IPS DF 4.7 (cell line): ENCODE results near the gene FAM241B.

Source experiments
- DNase-seq: peaks from one replicate; pipeline ENCODE4 v3.0.0-alpha.2; 2013; ENCODE audit warnings: low spot score; ENCODE audit errors: extremely low read depth

Gene FAM241B

GRCh38 chr10:69647819-69648218, 17.8 kb downstream of the FAM241B start:
- DNase-seq: no peak

DNA sequence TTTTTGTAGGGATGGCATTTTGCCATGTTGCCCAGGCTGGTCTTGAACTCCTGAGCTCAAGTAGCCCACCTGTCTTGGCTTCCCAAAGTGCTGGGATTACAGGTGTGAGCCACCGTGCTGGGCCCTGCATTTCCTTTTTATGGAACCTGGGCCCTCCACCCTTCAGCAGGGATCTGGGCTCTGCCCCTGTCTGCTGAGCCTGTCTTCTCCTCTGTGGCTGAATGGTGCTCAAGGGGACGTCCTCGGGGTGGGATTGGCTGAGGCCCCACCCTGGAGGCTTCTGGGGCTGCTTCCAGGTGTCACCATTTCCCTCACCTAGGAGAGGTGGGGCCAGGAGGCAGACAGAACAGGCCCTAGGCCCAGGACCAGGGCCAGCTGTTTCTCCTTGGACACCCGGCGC, 18.4 kb downstream of the FAM241B start:
- no peak for DNase-seq

DNA sequence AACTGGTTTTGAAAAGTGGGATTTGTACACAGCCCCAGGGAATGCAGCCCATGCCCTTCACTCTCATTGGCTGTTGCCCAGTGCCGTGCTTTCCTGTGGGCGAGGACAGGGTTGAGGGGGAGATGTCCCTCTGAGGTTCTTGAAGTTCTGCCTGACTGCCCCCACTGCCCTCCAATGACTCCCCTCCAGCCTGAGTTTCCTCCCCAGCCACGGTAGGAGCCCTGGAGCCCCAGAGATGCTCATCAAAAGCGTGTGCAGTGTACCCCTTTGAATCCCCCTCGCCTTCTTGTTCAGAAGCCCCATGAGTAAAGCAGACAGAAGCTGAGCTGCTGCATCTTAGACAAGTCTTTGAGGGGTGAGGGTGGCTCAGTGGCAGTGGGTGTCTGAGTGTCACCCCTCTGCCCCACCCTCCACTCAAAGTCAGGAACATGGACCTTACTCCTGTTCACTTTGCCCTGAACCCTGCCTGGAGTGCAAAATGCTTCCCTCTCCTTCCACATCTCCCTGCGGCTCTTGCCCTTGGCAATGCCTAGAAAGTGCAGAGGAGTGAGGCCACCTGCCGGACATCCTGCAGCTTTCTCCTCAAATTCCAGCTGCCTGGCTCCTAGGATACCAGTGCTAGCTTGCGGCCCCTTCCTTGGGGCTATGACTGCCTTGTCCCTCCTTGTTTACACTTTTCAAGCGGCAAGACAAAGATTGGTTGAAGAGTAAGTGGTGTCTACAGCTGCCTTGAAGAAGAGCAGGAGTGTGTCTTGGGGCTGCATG, 19.9 kb downstream of the FAM241B start:
- DNase-seq: no peak

- no peak for DNase-seq
These were observed 20.7 kb downstream of the FAM241B start for GRCh38 chr10:69650589-69651261.

- DNase-seq: no peak
These were observed 21.3 kb downstream of the FAM241B start for GRCh38 chr10:69651362-69651761.

GRCh38 chr10:69652111-69652856, 22.2 kb downstream of the FAM241B start:
- DNase-seq: no peak

GRCh38 chr10:69652857-69653199, 22.8 kb downstream of the FAM241B start:
- DNase-seq: no peak

GRCh38 chr10:69653561-69653960, 23.5 kb downstream of the FAM241B start:
- no peak for DNase-seq

- no peak for DNase-seq
These were observed 25.2 kb downstream of the FAM241B start for GRCh38 chr10:69655124-69655867.

GRCh38 chr10:69655868-69656555, 26.0 kb downstream of the FAM241B start:
- DNase-seq: no peak

DNA sequence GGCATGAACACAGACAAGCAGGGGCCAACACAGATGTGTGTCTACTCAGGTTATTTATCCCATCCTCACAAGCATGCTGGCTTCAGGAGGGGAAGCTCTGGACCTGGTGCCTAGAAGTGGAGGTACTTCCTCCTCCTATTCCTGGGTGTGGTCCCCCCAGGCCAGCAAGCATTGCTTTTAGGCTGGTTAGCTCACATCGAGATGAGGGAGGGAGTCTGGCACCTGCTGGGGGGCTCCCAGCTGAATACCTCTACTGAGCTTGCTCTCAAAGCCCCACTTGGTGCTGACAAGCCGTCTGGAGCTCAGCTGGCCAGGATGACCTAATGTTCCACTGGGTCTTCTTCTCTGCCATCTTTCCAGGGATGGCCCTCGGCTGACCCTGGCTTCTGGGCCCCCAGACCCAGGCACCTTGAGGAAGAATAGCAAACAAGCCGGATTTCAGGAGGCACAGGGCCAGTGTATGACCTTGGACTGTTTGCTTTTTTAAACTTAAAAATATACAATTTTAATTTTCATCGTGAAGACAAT, 26.8 kb downstream of the FAM241B start:
- DNase-seq: no peak

DNA sequence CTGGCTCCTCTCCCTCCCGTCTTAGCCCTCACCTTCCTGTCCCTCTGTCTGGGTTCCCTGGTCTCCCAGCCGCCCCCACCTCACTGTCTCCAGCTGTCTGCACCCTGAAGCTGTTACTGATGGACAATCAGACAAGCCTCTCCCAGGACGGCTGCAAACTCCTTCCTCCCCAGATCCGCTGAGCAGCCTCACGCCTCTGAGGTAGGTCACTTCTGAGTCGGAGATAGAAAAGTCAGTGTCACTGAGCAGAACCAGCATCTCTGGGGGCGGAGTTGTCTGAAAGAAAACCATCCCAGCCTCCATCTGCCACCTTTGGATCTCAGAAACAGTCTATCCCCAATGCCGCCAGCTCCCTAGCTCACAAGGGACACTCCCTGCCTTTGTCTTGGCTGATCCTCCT, 27.4 kb downstream of the FAM241B start:
- no peak for DNase-seq

DNA sequence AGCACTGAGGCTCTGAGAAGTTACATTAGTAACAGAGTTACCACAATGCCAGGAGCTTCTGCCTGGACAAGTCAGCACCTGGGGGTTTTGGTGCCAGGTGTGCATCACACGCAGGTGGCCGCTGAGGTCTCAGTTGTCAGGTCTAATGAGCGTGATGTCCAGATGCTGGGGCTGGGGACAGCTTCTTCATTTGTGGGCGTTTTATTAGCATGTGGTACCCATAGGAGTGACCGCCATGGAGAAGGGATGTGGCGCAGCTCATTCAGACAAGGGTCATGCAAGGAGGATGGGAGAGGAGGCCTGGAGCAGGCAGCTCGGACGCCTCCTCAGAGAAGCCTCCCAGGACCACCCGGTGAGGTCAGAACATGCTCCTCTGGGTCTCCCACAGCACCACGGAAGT, 27.8 kb downstream of the FAM241B start:
- DNase-seq: no peak

DNA sequence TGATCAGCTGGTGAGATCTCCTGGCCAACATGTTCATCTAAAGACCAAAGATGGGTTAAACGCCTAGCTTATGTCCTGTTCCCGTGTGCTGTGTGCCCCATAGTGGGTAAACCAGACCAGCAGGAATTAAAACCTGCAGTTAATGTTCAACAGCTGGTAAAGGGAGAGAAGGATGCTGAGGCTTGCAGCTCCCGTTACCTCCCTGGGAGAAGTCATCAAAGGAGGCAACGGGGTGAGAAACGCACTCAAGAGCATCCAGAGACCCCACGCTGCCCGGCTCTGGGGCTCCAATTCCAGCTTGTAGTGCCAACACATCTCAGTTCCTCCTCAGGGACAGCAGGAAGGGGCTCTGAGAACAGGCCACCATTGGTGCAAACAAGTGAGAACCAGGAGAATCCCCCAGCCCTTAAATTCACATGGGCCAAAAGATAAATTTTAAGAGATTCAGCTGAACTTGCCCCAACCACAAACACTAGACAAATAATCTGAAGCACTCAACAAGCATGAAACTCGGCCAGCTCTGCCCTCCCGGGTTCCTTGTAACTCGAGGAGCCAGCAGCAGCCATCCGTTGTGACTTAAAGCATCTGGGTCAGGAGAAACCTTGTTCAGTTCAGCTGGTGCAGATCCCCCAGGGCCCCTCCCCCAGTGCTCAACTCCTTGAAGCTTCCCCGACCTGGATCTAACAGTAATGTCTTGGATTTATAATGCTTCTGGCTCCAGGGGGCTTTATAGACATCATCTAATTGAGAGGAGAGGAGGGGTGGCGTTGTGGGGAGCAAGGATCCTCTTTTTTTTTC, 29.4 kb downstream of the FAM241B start:
- no peak for DNase-seq

- DNase-seq: no peak
These were observed 30.2 kb downstream of the FAM241B start for GRCh38 chr10:69660296-69660695.

- DNase-seq: no peak
These were observed 31.5 kb downstream of the FAM241B start for GRCh38 chr10:69661414-69662172.

- DNase-seq: no peak
These were observed 32.3 kb downstream of the FAM241B start for GRCh38 chr10:69662173-69662877.

GRCh38 chr10:69662901-69663300, 32.9 kb downstream of the FAM241B start:
- DNase-seq: no peak
